DMS53 treated with DMSO at 0.1 percent for 48 hours (cell line): ENCODE measurements around the gene PIK3AP1.
A peak's percentile ranks its signal among the peaks of the same experiment; 100 is the strongest.

Source experiments
- DNase-seq: peaks from one replicate; lab custom pipeline; 2025; ENCODE audit not compliant: unreplicated experiment; lab: John Stamatoyannopoulos, UW

The PIK3AP1 gene

DNA sequence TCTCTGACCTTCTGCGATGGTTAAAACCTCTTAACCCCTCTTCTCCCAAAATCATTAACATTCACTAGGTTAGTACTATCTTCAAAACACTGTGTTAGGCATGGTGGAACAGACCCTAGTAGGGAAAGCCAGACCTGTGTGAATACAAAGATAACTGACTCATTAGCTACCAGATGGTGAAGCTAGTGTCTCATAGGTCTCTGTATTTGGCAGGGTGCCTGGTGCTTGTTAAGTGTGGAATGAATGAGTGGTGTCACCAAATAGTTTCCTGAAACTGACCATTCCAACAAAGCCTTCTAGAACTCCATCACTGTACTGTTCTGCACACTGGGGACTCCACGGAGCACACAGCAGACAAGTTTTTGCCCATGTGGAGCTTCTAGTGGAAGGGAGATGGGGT is 105.8 kb downstream of the PIK3AP1 start:
- DNase-seq = peak; percentile 87

DNA sequence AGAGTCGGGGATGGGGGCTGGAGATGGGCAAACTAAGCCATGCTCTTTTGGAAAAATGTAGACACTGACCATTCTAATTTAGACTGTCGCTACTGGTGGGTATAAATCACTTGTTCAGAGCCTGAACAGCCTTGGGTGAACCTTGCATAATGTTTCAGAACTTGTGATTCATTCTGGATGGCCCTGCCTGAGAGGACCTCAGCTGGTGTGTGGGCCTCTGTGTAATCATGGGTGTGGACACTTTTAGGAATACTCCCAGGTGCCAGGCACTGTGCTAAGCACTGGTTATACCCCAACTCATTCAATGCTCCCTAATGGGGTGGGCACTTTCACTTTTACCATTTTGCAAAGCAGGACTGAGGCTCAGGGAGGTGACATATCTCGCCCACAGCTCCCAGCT is 106.7 kb downstream of the PIK3AP1 start:
- no peak for DNase-seq

DNA sequence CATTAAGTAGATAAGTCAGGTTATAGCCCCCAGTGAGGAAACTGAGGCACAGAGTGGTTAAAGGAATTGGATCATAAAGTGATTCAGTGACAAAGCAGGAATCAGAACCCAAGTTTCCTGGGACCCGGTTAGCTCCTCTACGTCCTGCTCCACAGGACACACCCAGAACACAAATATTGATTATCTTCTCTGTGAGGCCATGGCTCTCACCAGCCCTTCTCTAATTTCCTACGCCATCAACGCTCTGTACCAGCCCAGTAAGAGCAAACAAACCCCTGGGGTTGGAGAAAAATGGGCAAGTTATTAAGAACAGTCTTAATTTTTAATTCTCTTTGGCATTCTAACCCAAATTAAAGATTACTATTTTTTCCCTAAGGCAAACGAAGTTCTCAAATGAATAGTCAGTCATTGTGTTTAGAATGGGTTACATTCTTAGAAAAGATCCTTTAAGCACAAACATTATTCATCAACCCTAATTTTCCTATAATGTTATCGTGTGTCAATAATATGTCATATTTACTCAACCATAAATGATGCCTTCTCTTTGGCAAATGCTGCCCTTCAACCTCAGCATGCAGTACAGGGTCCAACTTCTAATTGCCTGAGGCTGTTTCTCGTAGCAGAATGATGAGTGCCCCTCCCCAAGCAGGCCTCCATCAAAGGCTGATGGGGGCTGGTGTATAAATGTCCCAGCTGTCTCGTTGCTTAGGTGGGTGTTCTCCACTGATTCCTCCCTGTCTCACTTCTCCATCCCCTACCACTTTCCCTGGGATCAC is 108.1 kb downstream of the PIK3AP1 start:
- DNase-seq = no peak

DNA sequence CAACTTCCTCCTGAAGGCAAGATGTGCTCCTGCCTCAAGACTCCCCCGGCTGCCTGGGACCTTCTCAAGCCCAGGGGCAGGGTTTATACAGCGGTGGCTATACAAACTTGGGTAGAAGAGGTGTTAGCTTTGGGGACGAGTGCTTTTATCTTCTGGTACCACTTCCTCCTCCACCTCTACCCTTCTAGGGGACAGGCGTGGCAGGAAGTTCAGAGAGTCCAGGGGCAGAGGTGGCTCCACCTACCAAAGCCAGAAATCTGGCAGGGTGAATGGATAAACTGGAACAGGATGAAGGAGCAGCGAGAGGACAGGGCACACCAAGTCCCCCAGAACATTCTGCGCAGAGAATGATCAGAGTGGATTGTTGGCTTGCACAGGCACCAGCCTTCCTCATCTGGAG is 109.5 kb downstream of the PIK3AP1 start:
- no peak for DNase-seq

DNA sequence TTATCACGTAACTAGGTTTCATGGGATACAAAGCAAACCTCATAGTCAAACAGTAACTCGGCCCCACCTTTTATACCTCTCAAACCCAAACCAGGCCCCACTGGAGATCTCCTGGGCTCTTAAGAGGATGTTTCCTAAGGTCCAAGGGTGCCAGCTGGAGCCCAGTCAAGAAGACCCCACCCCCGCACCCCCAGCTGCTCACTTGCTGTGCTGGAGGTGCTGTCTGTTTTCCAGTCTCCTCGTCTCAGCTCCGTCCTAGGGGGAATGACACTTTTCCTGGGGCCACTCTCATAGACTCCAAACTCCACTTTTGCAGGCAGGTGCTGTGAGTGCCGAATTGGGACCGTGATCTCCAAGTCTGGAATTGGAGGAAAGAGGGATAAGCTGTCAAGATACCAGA is 110.8 kb downstream of the PIK3AP1 start:
- DNase-seq = no peak

DNA sequence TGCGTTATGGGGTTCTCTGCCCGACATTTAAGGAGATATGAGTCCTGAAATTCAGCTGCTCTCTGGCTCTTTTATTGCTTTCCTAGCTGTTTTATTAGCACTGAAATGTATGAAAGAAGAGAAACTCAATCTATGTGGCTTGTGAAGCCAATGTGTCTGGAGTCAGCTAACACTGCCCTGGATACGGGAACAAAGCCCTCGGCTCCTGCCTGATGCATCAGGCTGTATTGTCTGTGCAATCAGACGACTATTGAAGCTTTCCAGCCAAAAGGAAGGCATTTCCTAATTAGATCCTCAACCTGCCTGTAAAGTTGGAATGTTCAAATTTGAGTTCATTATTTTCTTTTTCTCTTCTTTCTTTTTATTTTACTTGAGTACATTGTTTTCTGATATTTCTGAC is 111.5 kb downstream of the PIK3AP1 start:
- no peak for DNase-seq

DNA sequence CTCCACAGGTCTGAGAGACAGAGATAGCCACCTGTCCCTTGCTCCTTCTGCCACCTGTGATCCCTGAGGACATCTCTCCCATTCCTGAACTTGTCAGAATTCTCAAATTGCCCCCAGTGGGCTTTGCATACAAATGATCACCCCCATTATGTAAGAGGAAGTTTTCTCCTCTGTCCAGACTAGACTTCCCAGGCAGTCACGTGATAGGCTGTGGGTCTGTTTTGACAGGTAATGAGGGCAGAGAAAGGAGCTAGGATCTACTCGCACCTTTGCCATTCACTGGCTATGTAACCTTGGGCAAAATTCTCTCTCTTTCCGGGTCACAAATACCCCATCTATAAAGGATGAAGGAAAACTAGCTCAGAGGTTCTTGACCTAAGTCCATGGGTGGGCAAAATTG is 112.1 kb downstream of the PIK3AP1 start:
- no peak for DNase-seq

DNA sequence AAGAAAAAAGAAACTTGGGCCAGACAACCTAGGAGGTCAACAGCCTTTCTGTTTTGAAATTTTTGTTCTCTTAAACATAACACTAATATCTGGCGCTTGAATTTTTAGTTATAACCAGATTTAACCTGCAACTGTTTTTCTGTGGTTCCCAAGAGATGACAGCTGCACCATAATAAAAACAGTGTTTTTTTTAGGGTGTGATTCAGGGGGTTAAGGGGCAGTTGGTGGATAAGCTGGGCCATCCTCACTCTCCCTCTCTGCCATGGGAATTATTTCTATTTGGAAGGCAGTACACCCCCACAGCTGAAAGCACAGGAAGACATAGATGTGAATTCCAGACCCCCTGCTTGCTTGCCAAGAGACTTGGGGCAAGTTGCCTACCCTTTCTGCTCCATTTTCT is 113.4 kb downstream of the PIK3AP1 start:
- DNase-seq = no peak

DNA sequence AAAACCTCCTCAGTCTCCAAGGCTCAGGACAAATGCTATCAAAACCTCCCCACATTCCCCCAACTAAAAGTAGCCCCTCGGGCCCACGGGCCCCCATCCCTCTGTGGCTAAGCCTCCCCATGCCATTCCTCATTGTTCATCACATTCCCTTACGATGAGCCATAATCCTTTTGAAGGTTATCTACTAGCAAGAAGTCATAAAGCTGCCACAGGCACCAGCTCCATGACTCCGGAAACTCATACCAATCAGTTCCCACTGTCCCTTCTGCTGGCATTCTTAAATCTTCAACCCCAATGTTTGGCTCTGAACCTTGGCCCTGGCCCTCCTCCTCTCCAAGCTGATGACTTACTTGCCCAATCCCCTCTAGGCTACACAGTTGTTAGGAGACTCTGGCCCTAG is 114.1 kb downstream of the PIK3AP1 start:
- DNase-seq = no peak

DNA sequence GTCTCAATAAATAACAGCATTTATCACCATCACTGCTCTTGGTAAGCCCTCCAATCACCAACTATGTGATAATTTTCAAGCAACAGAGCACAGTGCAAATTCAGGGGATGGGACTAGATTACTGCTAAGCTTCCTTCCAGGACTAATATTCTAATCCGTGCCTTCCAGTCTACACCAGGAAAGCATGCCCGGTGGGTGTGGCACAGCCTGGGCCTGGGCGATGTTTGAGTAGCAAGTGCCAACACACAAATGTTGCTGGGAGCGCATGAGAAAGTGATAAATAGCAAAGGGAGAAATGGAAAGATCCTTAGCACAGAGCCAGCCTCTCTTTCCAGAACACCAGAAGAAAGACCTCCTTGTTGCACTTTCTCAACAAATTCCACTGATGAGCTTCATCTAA is 120.0 kb downstream of the PIK3AP1 start:
- DNase-seq = no peak

DNA sequence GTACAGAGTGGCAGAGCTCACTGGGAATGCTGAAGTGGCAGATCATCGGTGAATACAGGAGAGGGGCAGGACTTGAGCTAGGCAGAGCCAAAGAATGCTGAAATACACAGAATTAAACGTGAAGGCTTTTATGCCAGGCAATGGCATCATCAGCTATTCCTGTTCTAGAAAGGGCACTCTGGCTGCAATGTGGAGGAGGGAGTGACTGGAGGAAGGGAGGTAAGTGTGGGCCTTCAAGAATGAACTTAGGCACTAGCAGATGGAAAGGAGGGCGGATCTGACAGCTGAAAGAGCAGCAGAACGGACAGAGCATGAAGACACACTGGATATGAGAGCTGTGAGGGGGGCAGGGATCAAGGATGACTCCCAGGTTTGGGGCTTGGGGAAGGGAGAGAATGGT is 121.5 kb downstream of the PIK3AP1 start:
- DNase-seq = no peak

DNA sequence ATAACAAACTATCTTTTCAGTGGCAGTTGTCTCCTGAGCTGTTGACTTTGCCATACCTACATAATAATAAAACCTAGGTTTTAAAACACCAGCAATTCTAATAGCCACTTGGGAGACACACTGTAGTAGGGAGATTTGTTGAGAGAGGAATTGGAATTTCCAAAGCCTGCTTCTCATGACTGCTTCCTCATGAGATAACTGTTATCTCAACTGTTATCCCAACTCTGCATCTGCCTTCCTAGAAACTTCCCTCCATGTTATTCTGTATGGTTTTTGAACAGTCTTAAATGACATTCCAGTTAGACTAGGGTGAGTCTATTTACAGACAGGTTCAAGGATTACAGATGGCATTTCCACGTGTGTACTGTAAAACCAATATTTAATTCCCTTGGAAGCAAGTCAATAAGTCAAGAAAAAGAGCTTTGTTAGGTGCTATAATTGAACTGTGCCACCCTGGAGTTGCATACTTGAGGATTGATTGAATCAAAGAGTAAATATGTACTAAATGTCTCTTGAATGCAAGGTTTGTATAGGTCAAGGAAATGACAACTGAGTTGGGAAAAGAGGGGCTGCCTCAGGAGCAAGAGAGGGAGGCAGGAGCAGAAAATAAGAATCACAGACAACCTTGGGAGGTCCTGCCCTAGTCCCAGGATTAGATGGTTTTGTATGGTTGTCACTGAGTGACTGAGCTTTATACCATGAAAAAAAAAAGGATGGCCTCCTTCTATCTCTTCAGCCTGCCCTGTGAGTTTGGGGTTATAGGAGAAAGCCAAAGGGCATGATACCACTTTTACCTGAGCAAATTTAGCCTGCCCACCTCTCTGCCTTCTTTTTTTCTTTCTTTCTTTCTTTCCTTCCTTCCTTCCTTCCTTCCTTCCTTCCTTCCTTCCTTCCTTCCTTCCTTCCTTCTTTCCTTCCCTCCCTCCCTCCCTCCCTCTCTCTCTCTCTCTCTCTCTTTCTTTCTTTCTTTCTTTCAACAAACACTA is 123.6 kb downstream of the PIK3AP1 start:
- no peak for DNase-seq

DNA sequence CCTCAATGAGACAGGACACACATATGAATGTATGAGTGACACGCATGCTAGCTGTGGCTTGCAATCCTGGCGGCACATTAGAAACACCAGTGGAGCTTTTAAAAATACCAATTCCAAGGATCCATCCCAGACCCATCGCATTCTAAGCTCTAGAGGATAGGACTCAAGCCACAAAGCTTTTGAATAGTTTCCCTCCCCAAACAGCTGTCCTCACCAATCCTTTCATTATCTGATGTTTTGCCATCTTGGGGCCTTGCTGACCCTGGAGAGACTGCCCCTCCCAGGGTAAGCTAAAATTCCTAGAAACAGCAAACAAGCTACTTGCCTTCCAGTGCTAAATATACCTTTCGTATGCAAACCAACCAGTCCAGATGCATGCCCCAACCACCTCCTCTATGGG is 124.6 kb downstream of the PIK3AP1 start:
- DNase-seq = no peak

DNA sequence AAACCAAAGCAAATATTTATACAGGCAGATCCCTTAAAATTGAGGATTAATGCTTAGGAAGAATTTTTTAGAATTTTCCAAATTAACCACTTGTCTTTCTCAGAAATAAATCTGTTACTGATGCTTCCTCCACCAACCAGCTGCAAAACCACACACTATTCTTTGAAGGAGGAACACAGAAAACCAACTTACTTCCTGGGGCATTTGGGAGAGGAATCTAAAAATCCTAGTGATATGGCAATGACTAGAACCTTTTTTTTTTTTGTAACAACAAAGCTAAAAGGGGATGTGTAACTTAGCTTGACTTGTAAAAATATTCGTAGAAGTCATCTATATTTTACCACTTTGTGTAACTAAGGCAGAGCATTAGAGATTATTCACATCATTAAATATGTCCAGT is 128.4 kb downstream of the PIK3AP1 start:
- no peak for DNase-seq

DNA sequence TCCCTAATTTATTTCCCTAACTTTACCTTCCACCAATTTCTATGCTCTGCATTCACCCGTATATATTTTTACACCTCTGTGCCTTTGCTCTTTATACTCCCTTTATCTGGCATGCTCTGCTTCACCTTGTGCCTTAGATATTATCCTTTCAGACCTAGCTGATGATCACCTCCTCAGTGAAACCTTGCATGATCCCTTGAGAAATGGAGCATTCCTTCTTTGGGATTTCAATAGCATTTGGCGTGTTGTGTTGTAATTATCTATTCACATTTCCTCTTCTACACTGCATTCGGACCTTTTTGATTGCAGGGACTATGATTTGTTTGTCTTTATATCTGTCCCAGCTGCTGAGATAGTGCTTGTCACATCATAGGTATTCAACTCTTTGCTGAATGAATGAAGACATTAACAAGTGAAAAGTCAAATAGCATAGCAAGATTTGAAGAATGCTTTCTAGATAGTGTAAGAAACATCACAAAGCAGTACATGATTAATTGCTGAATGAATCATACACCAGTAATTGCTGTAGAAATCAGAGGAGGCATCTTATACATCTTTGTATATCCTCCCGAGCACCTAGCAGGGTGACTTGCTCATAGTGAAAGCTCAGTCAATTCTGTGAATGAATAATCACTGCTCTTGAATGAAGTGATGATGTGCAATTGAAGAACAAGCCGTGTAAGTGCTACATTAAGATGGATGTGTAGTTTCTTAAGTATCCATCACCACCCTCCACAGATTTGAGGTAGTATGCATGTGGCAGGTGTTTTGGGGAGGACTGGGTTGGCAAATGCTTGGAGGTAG is 131.5 kb downstream of the PIK3AP1 start:
- DNase-seq = no peak

DNA sequence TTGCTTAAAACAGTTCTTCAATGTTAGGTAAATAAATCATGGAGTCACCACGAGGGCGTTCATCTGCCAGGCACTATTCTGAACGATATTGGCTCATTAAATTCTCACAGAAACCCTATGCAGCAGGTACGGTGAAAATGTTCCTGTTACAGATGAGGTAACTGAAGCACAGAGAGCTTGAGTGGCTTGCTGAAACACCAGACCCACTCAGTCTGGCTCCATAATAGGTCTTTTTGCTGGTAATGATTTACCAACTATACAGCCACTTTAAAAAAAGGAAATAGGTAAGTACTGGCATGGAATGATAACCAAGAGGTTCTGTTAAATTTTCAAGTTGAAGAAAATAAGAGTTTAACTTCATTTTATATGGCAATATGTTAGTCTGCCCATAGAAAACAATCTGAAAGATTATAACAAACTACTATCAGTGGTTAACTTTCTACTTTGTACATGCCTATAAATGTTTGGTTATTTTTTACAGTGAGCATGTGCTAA is 132.2 kb downstream of the PIK3AP1 start:
- DNase-seq = peak; percentile 66

DNA sequence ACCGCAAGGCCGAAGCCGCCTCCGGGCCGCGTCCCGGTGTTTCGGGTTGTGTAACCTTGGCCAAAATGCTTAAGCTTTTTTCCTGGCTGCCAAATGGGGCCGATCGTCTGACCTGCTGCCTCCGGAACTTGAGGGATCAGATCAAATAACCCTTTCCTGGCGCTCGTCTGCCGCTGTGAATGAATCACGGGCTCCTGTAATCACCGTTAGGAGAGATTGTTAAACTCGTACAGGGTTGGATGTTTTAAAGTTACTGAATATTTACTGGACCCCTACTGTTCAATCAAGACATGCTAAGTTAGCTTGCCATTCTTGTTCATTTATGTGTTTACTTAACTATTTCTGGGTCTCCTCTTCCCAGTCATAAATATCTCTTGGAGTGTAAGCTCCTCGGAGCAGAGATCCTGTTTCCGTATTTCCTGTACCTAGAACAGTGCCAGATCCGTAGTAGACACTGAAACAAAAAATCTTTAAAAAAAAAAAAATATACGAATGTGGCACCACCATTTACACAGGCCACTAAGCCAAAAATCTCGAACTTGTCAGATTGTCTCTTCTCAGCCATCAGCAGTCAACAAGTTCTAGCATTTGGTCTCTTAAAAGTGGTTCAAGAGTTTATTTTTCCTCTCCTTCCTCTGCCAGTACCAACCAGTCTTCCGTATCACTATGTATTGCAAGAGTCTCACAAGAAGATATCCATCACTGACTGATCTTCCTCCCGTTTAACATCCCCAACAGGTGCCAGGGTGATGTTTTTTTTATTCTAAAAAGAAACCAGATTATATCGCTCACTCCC is 132.9 kb downstream of the PIK3AP1 start:
- DNase-seq = peak; percentile 72

DNA sequence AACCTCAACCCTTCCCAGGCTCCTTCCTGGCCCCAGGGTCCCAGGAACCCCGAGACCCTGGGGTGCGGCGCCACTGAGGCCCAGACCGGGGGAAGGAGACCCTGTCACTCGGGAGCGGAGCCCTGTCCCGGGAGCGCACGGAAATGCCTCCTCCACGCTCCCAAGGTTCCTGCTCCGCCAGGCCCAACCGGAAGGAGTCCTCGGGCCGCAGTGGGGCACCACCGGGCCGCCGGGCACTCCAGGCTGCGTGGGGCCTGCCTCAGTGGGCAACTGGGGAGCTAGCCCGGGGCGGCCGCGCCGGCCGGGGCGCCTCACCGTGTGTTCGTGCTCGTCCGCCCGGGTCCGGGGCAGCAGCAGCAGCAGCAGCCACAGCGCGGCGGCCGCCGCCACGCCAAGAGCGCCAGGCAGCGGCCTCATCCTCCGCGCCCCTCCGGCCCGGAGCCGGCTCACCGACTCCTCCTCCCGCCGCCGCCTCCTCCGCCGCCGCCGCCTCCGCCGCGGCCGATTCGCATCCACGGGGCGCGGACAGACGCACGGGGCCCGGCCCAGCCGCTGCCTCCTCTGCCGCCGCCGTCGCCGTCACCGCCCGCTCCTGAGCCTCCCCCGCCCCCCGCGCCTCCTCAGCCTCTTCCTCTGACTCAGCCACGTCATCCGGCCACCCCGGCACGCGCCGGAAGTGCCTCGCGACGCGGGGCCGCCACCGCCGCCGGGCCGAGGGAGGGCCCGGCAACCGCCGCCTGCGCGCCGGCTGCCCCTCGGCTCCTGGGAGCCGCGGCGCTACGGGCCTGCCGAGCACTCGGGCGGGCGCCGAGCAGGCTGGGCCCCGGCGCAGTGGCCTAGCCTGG is 133.7 kb downstream of the PIK3AP1 start, which contains the start of gene TM9SF3:
TSS of gene TM9SF3 (minus strand) at position 594 of the 845 bp plus-strand sequence. CDS start at position 417, 177 bp downstream.
- peak; percentile 61 for DNase-seq

DNA sequence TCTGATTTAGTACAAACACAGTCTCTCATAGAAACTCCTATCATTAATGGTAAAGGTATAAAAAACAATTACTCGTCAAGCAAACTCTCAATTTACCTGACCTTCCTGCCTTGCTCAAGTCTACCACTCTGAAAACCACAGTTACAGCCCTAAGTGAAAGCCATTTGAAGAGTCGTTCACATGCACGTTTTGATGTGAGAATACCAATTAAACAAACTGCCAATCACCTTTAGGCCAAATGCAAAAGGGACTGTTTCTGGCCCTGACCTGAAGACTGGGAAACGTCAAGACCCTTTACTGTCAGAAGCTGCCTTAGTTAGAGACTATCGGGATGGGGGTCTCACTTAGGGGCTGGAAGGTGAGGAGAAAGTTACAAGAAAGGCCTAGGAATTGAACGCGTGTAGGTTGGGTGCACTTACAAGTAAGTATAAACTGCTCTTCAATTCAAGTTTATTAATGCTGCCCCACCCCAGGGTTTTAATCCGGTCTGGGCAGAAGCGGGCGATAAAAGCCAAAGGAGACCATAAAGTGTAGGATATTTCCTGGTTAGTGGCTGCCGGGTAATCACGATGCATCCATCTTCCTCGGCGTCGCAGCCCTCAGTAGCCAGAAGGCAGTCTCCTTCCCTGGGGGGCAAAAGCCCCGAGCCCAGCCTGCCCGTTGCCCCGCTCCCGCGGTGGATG is 134.4 kb downstream of the PIK3AP1 start:
- DNase-seq = peak; percentile 31
